ENCODE data around the gene BTBD9.

GRCh38 chr6:38481851-38482250, 157.9 kb downstream of the BTBD9 start:
- no peak for TF ChIP-seq CTCF (IDR thresholded peaks at IDR 0.05)
- TF ChIP-seq POLR2A (IDR thresholded peaks at IDR 0.05): no peak
